AG10803 (cell line): ENCODE data around the gene TNS3.

ENCODE experiments used
- DNase-seq: peaks from one replicate; pipeline ENCODE4 v3.0.0; 2010; ENCODE audit warnings: low read depth
- H3K4me3 ChIP-seq: 2 replicates; pipeline ENCODE4 v1.5.1; 2011; ENCODE audit warnings: mild to moderate bottlenecking, low read length, control low read depth
- TF ChIP-seq, protein P1 (sequence below): conservative IDR thresholded peaks from 2 replicates; pipeline ENCODE4 v1.5.1; 2011; ENCODE audit warnings: mild to moderate bottlenecking, low read length, control low read depth, inconsistent platforms

TNS3 gene

DNA sequence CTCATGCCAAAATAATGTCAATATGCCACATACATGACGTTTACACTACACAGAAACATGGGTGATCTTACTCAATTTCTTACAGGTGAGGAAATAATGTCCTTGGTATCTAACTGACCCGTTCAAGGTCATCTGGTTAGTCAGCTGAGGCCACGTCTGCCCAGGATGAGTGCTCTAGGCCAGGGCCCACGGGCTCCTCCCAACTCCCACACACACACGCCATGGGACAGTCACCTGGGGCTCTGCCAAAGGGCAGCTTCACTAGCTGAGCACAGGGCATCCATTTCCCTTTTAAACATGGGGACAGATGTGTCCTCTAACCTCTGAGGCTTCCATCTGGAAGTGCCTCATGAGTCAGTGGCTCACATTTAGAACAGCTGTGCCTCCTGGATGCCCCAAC lies 123.9 kb downstream of the TNS3 start:
- TF ChIP-seq, protein P1, sequence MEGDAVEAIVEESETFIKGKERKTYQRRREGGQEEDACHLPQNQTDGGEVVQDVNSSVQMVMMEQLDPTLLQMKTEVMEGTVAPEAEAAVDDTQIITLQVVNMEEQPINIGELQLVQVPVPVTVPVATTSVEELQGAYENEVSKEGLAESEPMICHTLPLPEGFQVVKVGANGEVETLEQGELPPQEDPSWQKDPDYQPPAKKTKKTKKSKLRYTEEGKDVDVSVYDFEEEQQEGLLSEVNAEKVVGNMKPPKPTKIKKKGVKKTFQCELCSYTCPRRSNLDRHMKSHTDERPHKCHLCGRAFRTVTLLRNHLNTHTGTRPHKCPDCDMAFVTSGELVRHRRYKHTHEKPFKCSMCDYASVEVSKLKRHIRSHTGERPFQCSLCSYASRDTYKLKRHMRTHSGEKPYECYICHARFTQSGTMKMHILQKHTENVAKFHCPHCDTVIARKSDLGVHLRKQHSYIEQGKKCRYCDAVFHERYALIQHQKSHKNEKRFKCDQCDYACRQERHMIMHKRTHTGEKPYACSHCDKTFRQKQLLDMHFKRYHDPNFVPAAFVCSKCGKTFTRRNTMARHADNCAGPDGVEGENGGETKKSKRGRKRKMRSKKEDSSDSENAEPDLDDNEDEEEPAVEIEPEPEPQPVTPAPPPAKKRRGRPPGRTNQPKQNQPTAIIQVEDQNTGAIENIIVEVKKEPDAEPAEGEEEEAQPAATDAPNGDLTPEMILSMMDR = no peak

DNA sequence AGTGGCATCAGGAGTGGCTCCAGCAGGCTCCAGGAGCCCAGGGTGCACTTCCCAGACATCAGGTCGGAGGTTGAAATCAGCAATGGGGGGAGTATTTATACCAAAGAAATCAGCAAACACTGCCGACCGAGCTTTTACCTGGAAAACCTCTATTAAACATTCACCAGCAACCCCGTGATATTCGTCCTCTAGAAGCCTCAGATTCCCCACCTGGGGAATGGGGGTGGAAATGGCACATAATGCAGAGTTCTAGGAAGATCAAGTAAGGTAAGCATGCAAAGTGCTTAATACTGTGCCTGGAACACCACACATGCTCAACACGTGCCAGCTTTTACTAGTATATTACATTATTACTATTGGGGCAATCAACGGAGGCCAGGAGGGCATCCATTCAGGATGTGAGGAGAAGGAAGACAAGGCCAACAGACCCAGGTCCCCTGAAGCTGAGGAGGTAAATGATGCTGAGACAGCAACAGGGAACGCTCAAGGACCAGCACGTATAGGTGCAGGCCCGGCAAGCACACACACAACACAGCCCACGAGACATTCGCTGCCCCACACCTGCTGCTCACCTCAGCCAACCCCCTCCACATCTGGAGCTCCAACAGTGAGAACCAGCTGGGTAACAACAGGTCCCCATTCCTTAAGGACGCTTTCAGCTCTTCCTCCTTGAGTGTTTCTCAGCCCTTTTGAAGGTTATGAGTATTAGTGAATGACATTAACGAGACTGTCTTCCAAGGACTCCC lies 125.5 kb downstream of the TNS3 start:
- H3K4me3 ChIP-seq = no peak overlapping the region
- DNase-seq = no peak
- TF ChIP-seq, protein P1 = no peak

More for the DNA sequence above, 123.9 kb downstream of the TNS3 start:
- no peak overlapping the region for H3K4me3 ChIP-seq
- DNase-seq = peak; percentile 97

DNA sequence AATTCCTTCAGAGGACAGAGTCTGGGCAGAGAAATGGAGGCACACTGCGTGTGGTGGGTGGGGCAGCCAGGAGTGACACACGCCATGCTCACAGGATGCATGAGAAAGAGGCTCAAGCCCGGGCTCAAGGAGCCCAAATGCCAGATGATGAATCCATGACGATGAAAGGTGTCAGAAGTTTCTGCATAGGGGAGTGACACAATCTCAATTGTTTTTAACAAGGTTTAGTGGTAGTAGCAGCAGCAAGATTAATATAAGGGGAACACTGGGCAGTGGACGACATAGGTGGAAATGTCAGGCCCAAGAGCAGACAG lies 126.1 kb downstream of the TNS3 start:
- no peak overlapping the region for H3K4me3 ChIP-seq
- TF ChIP-seq, protein P1 = no peak
- DNase-seq = no peak

DNA sequence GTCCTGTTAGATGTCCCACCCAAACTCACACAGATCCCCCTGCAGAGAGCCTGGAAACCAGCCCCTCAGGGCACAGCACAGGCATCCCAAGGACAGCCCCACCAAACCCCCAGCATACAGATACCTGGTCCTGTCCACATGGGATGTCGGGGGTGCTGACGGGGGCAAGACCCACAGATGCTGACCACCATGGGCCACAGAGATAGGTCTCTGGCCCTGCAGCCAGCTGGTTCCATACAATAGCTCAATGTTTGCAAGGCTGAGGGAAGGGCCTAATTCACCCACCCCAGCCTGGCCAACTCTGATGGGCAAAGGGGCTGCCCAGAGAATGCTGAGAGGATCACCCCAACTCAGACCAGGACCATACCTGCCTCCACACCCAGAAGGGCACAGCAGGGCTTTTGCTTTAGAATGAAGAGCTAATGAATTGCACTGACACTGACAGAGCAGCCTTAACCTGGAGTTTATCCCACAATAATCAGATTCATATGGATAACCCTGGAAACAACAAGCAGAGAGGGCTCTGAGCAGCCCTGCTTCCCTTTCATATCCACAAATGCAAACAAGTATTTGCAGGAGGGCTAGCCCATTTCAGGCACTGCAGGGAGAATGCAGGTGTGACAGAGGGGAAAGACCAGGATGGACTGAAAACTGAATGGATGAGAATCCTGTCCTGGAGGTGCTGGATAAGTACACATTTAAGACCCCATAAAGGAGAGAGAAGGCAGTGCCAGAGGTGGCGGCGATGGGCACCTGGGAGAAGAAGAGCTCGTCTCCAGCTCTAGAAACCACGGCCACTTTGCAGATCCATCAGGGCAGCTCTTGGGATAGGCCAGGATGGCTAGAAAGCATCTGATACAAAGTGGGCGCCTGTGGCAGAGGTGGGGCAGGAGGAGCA lies 126.7 kb downstream of the TNS3 start:
- no peak for DNase-seq
- TF ChIP-seq, protein P1 = no peak
- H3K4me3 ChIP-seq = no peak overlapping the region

DNA sequence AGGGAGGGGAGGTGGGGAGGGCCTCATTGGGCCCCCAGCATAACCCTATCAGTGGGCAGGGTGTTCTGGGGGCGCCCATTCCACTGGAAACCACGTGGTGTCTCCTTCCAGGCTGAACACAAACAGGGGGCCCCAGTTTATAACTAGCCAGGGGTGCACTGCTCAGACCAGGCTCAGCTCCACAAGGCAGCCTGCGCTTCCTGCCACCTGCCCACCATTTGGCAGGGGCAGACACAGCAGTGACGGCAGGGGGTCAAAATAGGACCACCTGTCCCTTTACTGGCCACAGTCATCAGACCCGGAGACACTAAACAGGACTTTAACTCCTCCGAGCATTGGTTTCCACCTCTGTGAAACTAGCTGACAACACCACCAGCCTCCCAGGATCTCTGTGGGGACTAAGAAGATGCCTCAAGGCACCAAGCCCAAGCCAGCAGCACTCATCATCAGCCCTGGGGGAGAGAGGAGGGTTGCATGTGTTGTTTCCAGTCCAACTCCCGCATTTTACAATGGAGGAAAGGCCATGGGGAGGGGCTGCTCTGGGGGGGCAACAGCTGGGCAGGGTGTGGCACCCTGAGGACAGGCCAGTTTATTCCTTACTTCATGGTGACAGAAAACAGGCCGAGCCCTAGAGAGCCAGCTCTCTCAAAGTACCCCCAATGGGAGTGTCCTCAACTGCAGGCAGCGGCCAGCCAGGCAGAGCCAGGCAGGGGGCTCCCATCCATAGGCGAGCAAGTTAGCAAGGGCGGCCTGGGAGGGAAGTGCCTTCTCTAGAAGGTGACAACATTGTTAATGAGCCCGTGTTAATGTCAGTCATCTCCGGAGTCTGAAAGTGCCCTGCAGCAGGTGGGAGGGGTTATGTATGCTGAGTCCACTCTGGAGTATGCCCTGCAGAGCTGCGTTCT lies 127.6 kb downstream of the TNS3 start:
- no peak overlapping the region for H3K4me3 ChIP-seq
- DNase-seq = no peak
- TF ChIP-seq, protein P1 = no peak

DNA sequence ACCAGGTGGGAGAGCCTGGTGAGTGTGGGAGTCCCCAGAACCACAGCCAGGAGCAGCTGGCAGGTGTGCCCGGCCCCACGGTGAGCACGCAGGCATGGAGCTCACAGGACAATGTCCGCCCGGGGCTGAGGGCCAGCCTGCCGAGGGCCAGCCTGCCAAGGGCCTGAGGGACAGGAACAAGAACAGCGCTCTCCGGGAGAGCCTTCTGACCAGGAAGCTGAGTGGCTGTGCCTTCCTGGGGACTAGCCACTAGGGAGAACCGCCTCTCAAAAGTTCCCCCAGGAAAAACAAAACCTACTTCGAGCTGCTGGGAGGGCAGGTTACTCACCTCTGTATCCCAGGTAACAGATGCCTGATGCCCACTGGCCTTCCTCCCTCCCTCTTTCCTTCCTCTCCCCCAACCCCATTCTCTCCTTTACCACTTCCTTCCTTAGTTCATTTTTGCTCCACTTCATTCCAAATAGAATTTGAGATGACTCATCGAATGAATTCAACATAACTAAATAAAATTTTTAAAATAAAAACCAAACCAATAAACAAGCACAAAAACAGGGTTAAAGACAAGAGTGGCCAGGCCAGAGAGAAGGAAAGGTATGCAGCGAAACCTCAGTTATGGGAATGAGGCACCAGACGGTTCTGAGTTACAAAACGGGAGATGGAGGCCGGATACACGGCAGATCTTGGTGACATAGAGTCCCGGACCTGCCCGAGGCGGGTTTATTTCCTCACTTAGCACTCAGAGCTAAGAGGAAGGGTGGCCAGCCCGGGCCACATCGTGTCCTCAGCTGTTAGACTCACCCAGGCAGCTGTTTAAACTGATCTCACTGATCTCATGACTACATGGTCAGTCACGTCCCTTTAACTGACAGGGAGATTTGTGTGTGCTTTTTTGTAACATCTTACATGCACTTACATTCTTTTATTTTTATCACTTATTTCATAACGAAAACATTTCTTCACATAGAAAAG lies 128.5 kb downstream of the TNS3 start:
- TF ChIP-seq, protein P1 = no peak; the same call in 1 of the 2 replicates
- DNase-seq = peak; percentile 92
- peak overlapping the region; percentile 27 for H3K4me3 ChIP-seq
